Ectodermal cell (in vitro differentiated cells): Measurements from ENCODE around the gene ZNF618.

Experiments used
- H3K27ac ChIP-seq: 2 replicates; pipeline ENCODE4 v1.7.0; 2013; ENCODE audit warnings: mild to moderate bottlenecking, low read depth, low read length; ENCODE audit not compliant: insufficient read depth, poor library complexity, severe bottlenecking
- H3K27me3 ChIP-seq: 2 replicates; pipeline ENCODE4 v1.7.0; 2013; ENCODE audit warnings: mild to moderate bottlenecking, low read length; ENCODE audit not compliant: insufficient read depth, control insufficient read depth, poor library complexity, severe bottlenecking
- H3K36me3 ChIP-seq: one replicate; pipeline ENCODE4 v1.7.0; 2013; ENCODE audit warnings: low read length; ENCODE audit not compliant: control insufficient read depth, insufficient read depth
- H3K4me1 ChIP-seq: one replicate; pipeline ENCODE4 v1.7.0; 2013; ENCODE audit warnings: low read length; ENCODE audit not compliant: control insufficient read depth, insufficient read depth
- H3K4me3 ChIP-seq: 2 replicates; pipeline ENCODE4 v1.7.0; 2013; ENCODE audit warnings: low read depth, low read length, control low read depth; ENCODE audit not compliant: insufficient read depth
- H3K9me3 ChIP-seq: 2 replicates; pipeline ENCODE4 v1.7.0; 2013; ENCODE audit warnings: mild to moderate bottlenecking, low read length, moderate library complexity; ENCODE audit not compliant: control insufficient read depth
- WGBS, 2 experiments: methylation state at CpG; one replicate each; pipeline ENCODE4 v1.1.7; 2013; ENCODE audit warnings: missing lambda C conversion rate in 2 of 2; 5-methylcytosine and 5-hydroxymethylcytosine counted together

ZNF618 gene

GRCh38 chr9:113998114-113998513, 122.0 kb downstream of the ZNF618 start:
- Histone ChIP-seq H3K4me3 (no peak overlapping the region), H3K27ac (no peak overlapping the region), H3K36me3 (peaks cover 17% of the 10 kb centered on the region), H3K9me3 (no peaks in the 10 kb centered on the region), H3K27me3 (no peaks in the 10 kb centered on the region), H3K4me1 (no peaks in the 10 kb centered on the region)
- 96% methylated on average over 11 of the region's 11 CpGs for WGBS, 2 experiments

GRCh38 chr9:113998525-113999255, 122.6 kb downstream of the ZNF618 start:
- Histone ChIP-seq H3K4me1 (no peaks in the 10 kb centered on the region), H3K4me3 (no peak overlapping the region), H3K27me3 (no peaks in the 10 kb centered on the region), H3K9me3 (no peaks in the 10 kb centered on the region), H3K36me3 (peaks cover 17% of the 10 kb centered on the region), H3K27ac (no peak overlapping the region)
- WGBS, 2 experiments: 95% methylated on average over 16 of the region's 16 CpGs

- Histone ChIP-seq H3K4me3 (no peak overlapping the region), H3K9me3 (no peaks in the 10 kb centered on the region), H3K27me3 (no peaks in the 10 kb centered on the region), H3K27ac (no peak overlapping the region), H3K36me3 (peaks cover 21% of the 10 kb centered on the region), H3K4me1 (no peaks in the 10 kb centered on the region)
- WGBS, 2 experiments: 93 to 94% methylated on average over 17 of the region's 17 CpGs
Observed at GRCh38 chr9:113999256-114000062, 123.3 kb downstream of the ZNF618 start.

- Histone ChIP-seq H3K27ac (no peak overlapping the region), H3K36me3 (peaks cover 27% of the 10 kb centered on the region)
- 88 to 90% methylated on average over 13 of the region's 13 CpGs for WGBS, 2 experiments
Observed at GRCh38 chr9:114000063-114000454, 124.0 kb downstream of the ZNF618 start.

GRCh38 chr9:114000671-114001409, 124.7 kb downstream of the ZNF618 start:
- H3K9me3 ChIP-seq: no peaks in the 10 kb centered on the region
- WGBS, 2 experiments: 95% methylated on average over 8 of the region's 8 CpGs
- H3K4me1 ChIP-seq: no peaks in the 10 kb centered on the region
- no peaks in the 10 kb centered on the region for H3K27me3 ChIP-seq
- no peak overlapping the region for H3K4me3 ChIP-seq
- H3K27ac ChIP-seq: no peak overlapping the region
- peaks cover 32% of the 10 kb centered on the region for H3K36me3 ChIP-seq

More at GRCh38 chr9:114000063-114000454, 124.0 kb downstream of the ZNF618 start:
- Histone ChIP-seq H3K9me3 (no peaks in the 10 kb centered on the region), H3K27me3 (no peaks in the 10 kb centered on the region), H3K4me1 (no peaks in the 10 kb centered on the region), H3K4me3 (no peak overlapping the region)

- WGBS, 2 experiments: 64 to 97% methylated on average over 2 to 3 of the region's 3 CpGs
- Histone ChIP-seq H3K36me3 (peaks cover 37% of the 10 kb centered on the region), H3K9me3 (no peaks in the 10 kb centered on the region)
Observed at GRCh38 chr9:114001410-114001685, 125.2 kb downstream of the ZNF618 start.

GRCh38 chr9:114001794-114002261, 125.7 kb downstream of the ZNF618 start:
- WGBS, 2 experiments: 94 to 95% methylated on average over 12 of the region's 12 CpGs
- Histone ChIP-seq H3K27ac (no peak overlapping the region), H3K4me1 (no peaks in the 10 kb centered on the region), H3K36me3 (peaks cover 37% of the 10 kb centered on the region), H3K9me3 (no peaks in the 10 kb centered on the region), H3K4me3 (no peak overlapping the region), H3K27me3 (no peaks in the 10 kb centered on the region)

More at GRCh38 chr9:114001410-114001685, 125.2 kb downstream of the ZNF618 start:
- no peak overlapping the region for H3K27ac ChIP-seq
- no peaks in the 10 kb centered on the region for H3K4me1 ChIP-seq
- H3K4me3 ChIP-seq: no peak overlapping the region
- H3K27me3 ChIP-seq: no peaks in the 10 kb centered on the region

GRCh38 chr9:114002271-114002985, 126.3 kb downstream of the ZNF618 start:
- H3K9me3 ChIP-seq: no peaks in the 10 kb centered on the region
- no peak overlapping the region for H3K27ac ChIP-seq
- no peak overlapping the region for H3K4me3 ChIP-seq
- no peaks in the 10 kb centered on the region for H3K4me1 ChIP-seq
- 94 to 95% methylated on average over 14 of the region's 14 CpGs for WGBS, 2 experiments
- no peaks in the 10 kb centered on the region for H3K27me3 ChIP-seq
- H3K36me3 ChIP-seq: peaks cover 37% of the 10 kb centered on the region

GRCh38 chr9:114002986-114003350, 126.9 kb downstream of the ZNF618 start:
- Histone ChIP-seq H3K27ac (no peak overlapping the region), H3K9me3 (no peaks in the 10 kb centered on the region), H3K4me1 (no peaks in the 10 kb centered on the region), H3K4me3 (no peak overlapping the region), H3K36me3 (peaks cover 37% of the 10 kb centered on the region), H3K27me3 (no peaks in the 10 kb centered on the region)
- WGBS, 2 experiments: 96% methylated on average over 5 of the region's 5 CpGs
